GM19463 (cell line): ENCODE results near the gene SLC25A46.
"Not testable (repeated sequence)": the region's sequence is repeated elsewhere in the genome, so short reads cannot be mapped to it uniquely, and the experiment has no call there.

ENCODE experiments used
- ATAC-seq: cut with Tn5 transposase; IDR thresholded peaks from one replicate; pipeline ENCODE4 v1.9.1; 2021; ENCODE audit warnings: mild to moderate bottlenecking, moderate library complexity; ENCODE audit not compliant: unreplicated experiment

SLC25A46 gene

DNA sequence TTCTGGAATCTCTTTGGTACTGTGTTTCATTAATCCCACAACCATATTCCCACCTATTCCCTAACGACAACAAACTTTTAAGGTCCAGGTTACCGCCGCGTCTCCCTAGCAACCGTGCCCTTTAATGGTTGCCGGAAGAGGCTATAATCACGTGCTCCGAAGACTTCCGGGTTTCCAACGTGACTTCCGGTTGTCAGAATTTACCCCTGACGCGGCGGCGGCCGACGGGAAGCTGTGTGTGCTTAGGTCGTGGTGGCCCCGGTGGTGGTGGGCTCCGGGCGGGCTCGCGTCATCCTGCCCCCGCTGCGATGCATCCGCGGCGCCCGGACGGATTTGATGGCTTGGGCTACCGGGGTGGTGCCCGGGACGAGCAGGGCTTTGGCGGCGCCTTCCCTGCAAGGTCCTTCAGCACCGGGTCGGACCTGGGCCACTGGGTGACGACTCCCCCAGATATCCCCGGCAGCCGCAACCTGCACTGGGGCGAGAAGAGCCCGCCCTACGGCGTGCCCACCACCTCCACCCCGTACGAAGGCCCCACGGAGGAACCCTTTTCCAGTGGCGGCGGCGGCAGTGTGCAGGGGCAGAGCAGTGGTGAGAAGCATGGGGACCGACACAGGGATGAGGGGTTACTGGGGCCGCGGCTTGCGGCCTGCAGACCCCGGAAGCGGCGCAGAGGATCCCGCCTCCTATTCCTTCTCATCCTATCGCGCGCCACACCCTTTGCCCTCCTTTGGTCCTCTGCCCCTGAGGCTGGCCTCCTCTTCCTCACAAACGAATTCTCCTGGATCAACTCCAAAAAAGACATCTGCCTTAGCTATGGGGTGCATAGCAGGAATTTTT is at the start of gene SLC25A46:
TSS of gene SLC25A46 (plus strand) at position 196 of the 840 bp plus-strand sequence. CDS start at position 309, 113 bp downstream.
- peak; percentile 95 for ATAC-seq

DNA sequence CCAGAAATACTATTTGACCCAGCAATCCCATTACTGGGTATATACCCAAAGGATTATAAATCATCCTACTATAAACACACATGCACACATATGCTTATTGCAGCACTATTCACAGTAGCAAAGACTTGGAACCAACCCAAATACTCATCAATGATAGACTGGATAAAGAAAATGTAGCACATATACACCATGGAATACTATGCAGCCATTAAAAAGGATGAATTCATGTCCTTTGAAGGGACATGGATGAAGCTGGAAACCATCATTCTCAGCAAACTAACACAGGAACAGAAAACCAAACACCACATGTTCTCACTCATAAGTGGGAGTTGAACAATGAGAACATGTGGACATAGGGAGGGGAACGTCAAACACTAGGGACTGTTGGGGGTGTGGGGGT is 48.2 kb upstream of the SLC25A46 start:
- ATAC-seq: not testable (repeated sequence)

DNA sequence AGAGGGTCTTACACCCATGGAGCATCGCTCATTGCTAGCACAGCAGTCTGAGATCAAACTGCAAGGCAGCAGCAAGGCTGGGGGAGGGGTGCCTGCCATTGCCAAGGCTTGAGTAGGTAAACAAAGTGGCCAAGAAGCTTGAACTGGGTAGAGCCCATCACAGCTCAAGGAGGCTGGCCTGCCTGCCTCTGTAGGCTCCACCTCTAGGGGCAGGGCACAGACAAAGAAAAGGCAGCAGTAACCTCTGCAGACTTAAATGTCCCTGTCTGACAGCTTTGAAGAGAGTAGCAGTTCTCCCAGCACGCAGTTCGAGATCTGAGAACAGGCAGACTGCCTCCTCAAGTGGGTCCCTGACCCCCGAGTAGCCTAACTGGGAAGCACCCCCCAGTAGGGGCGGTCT is 46.1 kb upstream of the SLC25A46 start:
- ATAC-seq: not testable (repeated sequence)

DNA sequence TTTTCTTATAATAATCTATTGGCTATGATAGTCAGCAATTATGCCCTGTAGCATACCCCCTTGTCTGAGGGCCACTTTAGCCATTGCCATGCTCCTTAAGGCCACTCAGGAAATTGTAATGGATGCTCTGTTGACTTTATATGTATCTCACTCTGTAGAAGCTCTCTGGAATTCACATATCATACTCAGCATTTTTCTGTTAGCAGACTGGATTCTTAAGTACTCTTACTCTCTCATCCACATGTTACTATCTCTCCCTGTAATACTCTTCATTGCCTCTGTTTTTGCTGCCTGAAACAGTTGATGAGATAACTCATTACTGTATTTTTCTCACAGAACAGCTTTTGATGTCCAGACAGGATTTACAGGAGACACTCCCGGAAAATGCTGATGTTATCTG is 36.5 kb upstream of the SLC25A46 start:
- ATAC-seq: no peak

DNA sequence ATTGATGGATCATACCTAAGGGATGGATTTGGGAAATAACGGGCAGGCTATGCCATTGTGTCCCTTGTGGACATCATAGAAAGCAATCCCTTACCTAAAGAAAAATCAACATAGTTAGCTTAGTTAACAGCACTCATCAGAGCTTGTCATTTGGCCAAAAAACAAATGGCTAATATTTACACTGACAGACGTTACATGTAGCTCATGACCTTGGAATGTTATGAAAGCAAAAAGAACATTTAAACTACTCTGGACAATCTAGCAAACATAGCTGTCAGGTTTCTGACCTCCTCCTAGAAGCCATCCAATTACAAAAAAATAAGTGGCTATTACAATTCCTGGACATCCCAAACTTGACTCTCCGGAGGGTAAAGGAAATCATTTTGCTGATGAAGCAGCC is 36.1 kb upstream of the SLC25A46 start:
- no peak for ATAC-seq

DNA sequence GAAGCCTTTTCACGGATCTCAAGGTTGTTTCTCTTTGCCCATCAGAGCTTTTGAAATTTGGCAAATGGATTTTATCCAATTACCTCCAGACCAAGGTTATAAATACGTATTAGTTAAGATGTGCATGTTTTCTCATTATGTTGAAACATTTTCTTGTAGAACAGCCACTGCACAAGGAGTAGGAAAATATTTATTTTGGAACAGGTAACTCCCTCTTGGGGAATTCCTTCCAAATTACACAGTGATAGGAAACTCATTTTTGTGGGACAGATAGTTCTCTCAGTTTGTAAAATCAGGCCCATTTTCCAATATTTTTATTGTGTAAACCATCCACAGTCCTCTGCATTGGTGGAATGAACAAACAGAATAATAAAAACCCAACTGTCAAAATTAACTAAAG is 35.3 kb upstream of the SLC25A46 start:
- ATAC-seq: no peak

DNA sequence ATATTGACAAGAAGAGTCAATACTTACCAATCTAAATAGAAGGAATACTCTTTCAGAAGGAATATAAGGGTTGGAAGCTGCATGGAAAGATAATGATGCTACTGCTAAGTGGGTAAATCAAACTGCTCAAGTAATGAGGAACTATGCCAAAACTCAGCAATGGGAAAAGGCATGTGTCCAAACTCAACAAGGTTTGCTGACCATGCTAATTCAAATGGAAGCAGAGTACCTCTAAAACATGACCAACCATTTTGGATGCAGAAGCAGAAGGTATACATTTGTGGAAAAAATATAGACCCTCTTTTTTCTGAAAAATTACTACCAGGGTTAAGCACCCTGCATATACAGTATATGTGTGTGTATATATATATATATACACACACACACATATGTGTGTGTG is 33.5 kb upstream of the SLC25A46 start:
- ATAC-seq: no peak

DNA sequence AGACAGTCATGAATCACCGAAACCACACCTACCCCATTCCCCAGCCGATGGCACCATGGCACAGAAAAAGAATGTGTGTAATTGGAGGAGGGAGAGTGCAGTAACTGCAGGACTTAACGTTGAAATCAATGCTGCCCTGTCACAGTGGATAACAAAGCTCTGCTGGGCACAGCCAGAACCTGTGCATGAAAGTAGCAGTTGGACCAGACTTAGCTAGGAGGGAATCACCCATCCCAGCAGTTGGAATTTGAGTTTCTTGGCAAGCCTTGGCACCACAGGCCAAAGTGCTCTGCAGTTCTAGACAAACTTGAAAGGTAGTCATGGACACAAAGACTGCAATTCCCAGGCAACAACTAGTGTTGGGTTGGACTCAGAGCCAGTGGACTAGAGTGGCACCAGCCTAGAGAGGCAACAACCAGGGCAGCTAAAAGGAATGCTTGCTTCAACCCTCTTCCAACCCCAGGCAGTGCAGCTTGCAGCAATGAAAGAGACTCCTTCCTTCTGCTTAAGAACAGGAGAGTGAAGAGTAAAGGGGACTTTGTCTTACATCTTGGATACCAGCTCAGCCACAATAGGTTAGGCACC is 31.5 kb upstream of the SLC25A46 start:
- ATAC-seq: no peak

DNA sequence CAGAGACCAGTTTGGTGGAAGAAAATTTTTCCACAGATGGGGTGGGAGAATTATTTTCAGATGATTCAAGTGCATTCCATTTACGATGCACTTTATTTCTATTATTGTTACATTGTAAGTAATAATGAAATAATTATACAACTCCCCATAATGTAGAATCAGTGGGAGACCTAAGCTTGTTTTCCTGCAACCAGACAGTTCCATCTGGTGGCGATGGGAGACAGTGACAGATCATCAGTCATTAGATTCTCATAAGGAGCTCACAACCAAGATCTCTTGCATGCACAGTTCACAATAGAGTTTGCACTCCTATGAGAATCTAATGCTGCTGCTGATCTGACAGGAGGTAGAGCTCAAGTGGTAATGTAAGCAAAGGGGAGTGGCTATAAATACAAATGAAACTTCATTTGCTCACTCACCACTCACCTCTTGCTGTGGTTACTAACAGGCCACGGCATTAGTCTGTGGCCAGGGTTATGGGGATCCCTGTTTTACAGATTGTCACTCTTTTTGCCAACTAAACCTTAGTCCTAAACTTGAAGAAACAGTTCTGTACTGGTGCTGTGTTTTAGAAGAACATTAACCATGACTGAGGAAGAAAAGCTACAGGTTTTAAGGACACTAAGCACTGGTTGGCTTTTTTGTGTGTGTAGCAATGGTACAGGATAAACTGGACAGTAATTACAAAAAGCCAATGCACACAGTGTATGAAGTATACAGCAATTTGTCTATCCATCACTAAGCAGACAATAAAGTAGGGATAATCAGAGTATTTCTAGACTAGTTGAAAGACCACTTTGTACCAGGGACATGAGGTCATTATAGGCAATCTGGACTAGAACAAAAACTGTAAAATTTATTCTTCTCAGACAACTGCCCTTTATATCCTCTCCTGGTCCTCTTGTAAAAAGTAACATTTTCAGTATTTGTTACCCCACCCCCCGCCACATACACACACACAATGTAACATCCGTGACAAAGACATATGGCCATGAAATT is 22.3 kb upstream of the SLC25A46 start:
- peak; percentile 79 for ATAC-seq

DNA sequence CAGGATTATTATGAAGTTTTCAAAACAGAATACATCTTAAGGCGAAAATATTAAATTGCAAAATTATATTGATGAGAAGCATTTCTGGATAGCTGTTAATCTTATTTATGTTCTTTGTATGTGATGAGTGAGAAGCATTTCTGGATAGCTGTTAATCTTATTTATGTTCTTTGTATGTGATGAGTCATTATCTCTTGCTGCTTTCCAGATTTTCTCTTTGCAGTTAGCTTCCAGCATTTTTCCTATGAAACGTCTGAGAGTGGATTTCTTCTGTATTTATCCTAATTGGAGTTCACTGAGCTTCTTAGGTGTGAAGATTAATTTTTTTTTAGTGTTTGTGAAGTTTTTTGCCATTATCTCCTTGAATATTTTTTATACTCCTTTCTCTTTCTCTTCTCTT is 20.5 kb upstream of the SLC25A46 start:
- ATAC-seq: no peak

DNA sequence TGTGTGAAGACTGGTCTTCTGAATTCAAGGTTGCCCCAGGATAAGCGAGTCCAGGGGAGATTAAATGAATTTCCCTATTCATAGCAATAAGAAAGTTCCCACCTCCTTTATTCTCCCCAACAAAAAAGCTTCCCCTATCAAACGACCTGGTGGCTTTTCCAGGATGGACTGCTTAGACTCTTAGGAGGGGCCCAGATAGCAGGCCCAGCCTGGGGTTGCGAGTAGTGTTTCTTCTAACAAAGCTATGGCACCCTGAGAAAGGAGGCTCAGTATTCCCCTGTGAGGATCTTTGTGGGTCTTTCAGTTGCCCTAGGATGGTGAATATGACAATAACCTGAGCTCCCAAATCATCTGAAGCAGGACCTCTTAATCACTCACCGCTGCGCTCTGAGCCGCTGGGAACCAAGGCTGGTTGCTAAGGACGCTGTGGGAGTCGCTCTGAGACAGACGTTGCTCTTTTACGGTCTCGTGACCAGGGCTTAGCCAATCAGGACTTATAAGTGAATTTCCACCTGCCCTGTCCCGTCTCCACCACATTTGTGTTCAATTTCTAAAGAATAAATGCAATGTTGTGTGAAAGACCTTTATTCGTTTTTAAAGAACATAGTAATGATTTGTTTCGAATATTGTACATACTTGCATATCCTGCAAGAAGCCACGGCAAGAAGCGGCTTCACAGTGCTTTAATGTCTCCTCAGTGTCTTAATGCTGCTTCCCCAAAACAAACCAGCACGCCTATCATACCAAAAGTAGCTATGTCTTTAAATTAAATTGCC is 12.4 kb upstream of the SLC25A46 start, which contains the start of gene TMEM232:
TSS of gene TMEM232 (minus strand) at position 423 of the 776 bp plus-strand sequence. CDS start 59,319 bp downstream, outside the sequence.
- ATAC-seq: peak; percentile 100

DNA sequence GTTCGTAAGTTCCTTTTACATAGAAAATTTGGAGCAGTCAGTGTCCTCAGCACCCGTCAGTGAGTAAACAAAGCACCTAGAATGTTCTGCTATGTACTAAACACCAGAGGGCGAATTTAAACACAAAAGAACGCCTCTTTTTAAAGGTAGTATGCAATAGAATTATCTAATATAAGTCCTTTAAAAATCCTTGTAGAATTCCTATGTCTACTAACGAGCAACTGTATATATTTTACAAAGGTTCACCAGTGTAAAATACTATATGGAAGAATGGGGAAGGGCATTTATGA is 11.8 kb upstream of the SLC25A46 start:
- peak; percentile 42 for ATAC-seq

DNA sequence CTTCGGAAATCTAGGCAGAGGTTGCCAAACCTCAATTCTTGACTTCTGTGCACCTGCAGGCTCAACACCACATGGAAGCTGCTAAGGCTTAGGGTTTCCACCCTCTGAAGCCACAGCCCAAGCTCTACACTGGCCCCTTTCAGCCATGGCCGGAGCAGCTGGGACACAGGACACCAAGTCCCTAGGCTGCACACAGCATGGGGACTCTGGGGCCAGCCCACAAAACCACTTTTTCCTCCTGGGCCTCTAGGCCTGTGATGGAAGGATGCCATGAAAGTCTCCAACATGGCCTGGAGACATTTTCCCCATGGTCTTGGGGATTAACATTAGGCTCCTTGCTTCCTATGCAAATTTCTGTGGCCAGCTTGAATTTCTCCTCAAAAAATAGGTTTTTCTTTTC is 7.3 kb upstream of the SLC25A46 start:
- ATAC-seq: not testable (repeated sequence)

DNA sequence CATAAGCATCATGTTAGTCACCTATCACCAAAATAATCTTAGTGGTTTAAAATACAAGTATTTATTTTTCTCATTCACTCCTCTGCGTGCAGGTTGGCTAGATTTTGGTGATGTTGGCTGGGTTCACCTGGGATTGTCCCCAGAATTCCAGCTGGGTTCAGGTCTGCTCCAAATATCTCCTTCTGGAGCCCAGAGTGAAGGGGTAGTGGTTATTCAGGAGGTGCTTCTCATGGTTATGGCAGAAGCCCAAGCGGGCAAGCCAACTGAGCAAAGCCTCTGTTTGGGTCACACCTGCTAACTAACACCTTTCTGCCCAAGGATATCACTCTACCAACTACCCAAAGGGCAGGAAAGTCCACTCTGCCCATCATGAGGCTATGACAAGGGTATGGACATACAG is 4.7 kb upstream of the SLC25A46 start:
- no peak for ATAC-seq

DNA sequence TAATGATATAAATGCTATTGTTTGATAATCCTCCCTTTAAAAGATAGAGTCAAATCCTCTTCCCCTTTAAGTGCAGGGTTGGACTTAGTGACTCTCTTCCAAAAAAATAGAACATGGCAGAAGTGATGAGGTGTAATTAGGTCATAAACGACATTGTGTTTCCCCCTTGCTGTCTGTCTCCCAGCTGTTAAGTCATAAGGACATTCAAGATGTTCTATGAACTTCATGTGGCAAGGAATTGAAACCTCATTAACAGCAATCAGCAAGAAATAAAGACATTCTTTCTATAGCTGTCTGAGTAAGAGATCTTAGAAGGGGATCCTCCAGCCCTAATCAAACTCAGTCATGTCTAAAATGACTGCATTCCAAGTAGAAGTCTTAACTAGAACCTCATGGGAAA is 3.3 kb upstream of the SLC25A46 start:
- ATAC-seq: no peak

DNA sequence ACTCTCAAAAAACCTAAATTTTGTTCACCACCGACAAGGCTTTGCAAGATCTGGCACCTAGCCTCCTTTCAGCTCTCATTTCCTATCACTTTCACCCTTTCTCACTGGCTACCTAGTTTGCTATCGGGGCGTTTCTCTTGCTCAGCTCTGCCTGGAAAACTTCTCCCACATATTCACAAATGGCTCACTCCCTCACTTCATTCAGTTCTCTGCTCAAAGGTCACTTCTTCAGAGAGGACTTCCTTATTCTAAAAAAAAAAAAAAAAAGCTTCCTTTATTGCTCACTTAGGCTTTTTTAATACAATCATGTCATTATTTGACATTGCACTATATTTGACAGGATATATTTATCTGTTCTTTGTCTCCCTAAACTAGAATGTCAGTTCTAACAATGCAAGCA is 2.1 kb upstream of the SLC25A46 start:
- no peak for ATAC-seq

DNA sequence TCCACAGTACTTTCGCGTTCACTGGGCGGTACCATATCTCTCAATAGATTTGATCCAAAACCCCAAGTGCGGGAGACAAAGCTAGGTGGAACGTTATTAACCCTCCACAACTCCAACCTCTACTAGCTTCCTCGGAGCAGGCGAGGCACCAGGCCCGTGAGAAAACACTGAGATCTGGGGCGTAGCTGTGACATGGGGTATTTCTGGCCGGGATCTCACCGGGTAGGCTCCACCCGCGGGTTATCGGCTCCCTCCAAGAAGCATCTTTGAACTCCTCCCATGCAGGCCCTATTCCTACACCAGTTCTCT is 350 bp upstream of the SLC25A46 start:
- peak; percentile 43 for ATAC-seq

DNA sequence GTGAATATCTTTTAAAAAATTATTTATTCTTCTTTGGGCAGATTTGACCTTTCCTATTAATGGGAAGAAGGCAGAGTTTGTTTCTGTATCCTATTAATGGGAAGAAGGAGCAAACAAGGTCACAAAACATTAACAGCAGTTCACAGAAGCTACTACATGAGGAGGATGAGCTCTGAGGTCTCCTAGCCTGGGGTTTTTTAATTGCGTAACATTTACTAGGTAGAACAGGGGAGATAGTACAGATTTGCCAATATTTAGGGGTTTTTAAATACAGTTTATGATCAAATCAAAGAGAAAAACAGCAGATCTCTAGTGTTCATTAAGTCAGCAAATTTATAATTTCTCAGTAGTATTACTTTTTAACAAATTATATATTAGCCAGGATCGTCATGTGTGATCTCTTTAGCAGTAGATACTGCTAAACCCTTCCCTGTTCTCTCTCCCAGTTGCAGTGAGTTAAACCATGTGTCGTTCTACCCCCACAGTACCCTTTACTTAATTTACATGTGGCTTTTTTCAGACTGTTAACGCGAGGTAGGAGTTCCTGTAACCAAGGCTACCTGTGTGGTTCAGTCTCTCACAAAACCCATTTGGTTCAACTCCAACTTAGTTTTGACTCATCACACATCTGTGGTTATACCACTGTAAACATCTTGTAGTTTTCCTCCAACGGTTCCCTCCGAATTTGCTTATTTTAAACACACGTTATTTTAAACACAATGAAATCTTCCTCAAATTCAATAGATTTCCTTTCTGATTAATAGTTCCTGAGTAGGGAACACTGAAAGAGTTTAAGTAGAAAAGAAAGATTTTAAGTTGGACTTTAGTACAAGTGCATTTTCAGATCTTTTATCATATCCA is 13.3 kb downstream of the SLC25A46 start:
- peak; percentile 97 for ATAC-seq

DNA sequence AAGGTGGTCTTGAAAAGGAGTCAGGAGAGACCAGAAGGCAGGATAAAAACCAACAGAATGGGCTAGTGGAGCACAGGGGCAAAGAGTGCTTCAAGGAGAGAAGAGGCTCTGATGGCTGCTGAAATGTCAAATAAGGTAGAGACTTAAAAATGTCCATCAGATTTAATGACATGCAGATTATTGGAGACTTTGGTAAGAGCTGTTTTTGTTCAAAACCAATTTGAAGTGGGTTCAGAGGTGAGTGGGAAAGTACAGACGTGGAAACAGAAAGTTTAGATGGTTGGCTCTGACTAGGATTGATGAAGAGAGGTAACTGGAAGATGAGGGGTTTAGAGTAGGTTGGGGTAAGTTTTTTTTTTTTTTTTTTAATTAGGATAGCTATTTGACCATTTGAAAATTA is 14.1 kb downstream of the SLC25A46 start:
- no peak for ATAC-seq

DNA sequence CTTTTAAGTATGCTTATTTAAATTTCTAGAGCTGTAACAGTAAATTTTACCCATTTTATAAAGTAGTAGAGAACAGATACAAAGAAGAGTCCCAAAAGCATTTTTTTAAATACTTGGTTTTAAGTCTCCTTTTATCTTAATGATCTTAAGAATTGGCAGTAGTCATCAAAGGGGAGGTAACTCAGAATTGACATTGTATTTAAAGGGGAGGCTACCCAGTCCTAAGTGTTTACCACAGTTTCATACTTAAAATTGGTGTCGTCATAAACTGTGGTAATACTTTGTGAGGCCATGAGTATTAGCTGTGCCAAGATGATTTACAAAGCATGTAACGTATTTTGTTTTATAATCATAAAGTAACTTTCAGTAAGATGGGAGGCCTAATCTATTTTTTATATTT is 14.8 kb downstream of the SLC25A46 start:
- ATAC-seq: no peak
